ENCODE results near the gene XPR1.
"Not testable (repeated sequence)": the region's sequence is repeated elsewhere in the genome, so short reads cannot be mapped to it uniquely, and the experiment has no call there.

Gene XPR1

GRCh38 chr1:180641662-180642061 is 9.8 kb downstream of the XPR1 start:
- no peak overlapping the region for H3K27ac ChIP-seq
- DNase-seq (ENCODE audit: low read depth, low spot score), result no peak

GRCh38 chr1:180642781-180643180 is 11.0 kb downstream of the XPR1 start:
- H3K27ac ChIP-seq, result no peak overlapping the region
- DNase-seq (ENCODE audit: low read depth, low spot score), result no peak

- H3K27ac ChIP-seq, result no peak overlapping the region
- DNase-seq (ENCODE audit: low read depth, low spot score), result no peak
Observed at GRCh38 chr1:180643693-180644092, 11.9 kb downstream of the XPR1 start.

- DNase-seq (ENCODE audit: low read depth, low spot score), result no peak
- no peak overlapping the region for H3K27ac ChIP-seq
Observed at GRCh38 chr1:180644526-180645192, 12.8 kb downstream of the XPR1 start.

- H3K27ac ChIP-seq; DNase-seq (ENCODE audit: low read depth, low spot score): not testable (repeated sequence)
Observed at GRCh38 chr1:180645261-180645660, 13.4 kb downstream of the XPR1 start.

GRCh38 chr1:180646093-180646492 is 14.3 kb downstream of the XPR1 start:
- no peak for DNase-seq (ENCODE audit: low read depth, low spot score)
- H3K27ac ChIP-seq, result no peak overlapping the region

GRCh38 chr1:180646547-180646946 is 14.7 kb downstream of the XPR1 start:
- no peak overlapping the region for H3K27ac ChIP-seq
- no peak for DNase-seq (ENCODE audit: low read depth, low spot score)

GRCh38 chr1:180652792-180653191 is 21.0 kb downstream of the XPR1 start:
- no peak overlapping the region for H3K27ac ChIP-seq
- DNase-seq (ENCODE audit: low read depth, low spot score), result no peak

GRCh38 chr1:180662709-180663108 is 30.9 kb downstream of the XPR1 start:
- no peak for DNase-seq (ENCODE audit: low read depth, low spot score)
- H3K27ac ChIP-seq, result no peak overlapping the region

- no peak overlapping the region for H3K27ac ChIP-seq
- no peak for DNase-seq (ENCODE audit: low read depth, low spot score)
Observed at GRCh38 chr1:180670681-180671080, 38.9 kb downstream of the XPR1 start.

- no peak for DNase-seq (ENCODE audit: low read depth, low spot score)
Observed at GRCh38 chr1:180672105-180672504, 40.3 kb downstream of the XPR1 start.

GRCh38 chr1:180672505-180672904 is 40.7 kb downstream of the XPR1 start:
- H3K27ac ChIP-seq, result no peak overlapping the region
- DNase-seq (ENCODE audit: low read depth, low spot score), result no peak

More at GRCh38 chr1:180672105-180672504, 40.3 kb downstream of the XPR1 start:
- H3K27ac ChIP-seq, result no peak overlapping the region

GRCh38 chr1:180674603-180675530 is 43.0 kb downstream of the XPR1 start:
- no peak overlapping the region for H3K27ac ChIP-seq
- no peak for DNase-seq (ENCODE audit: low read depth, low spot score)

- no peak for DNase-seq (ENCODE audit: low read depth, low spot score)
- H3K27ac ChIP-seq, result no peak overlapping the region
Observed at GRCh38 chr1:180675586-180675985, 43.8 kb downstream of the XPR1 start.

GRCh38 chr1:180680558-180681144 is 48.8 kb downstream of the XPR1 start:
- no peak overlapping the region for H3K27ac ChIP-seq
- no peak for DNase-seq (ENCODE audit: low read depth, low spot score)

- not testable (repeated sequence) for H3K27ac ChIP-seq; DNase-seq (ENCODE audit: low read depth, low spot score)
Observed at GRCh38 chr1:180683117-180683516, 51.3 kb downstream of the XPR1 start.

- DNase-seq (ENCODE audit: low read depth, low spot score), result no peak
- no peak overlapping the region for H3K27ac ChIP-seq
Observed at GRCh38 chr1:180691322-180691913, 59.6 kb downstream of the XPR1 start.

- H3K27ac ChIP-seq, result no peak overlapping the region
- DNase-seq (ENCODE audit: low read depth, low spot score), result no peak
Observed at GRCh38 chr1:180693564-180694244, 61.9 kb downstream of the XPR1 start.

- no peak for DNase-seq (ENCODE audit: low read depth, low spot score)
- H3K27ac ChIP-seq, result no peak overlapping the region
Observed at GRCh38 chr1:180695282-180695681, 63.5 kb downstream of the XPR1 start.

- DNase-seq (ENCODE audit: low read depth, low spot score), result no peak
- no peak overlapping the region for H3K27ac ChIP-seq
Observed at GRCh38 chr1:180696361-180696760, 64.5 kb downstream of the XPR1 start.
